Fibroblast of upper back skin (primary cell): ENCODE data around the gene MMRN2.
"Not testable (repeated sequence)": the region's sequence is repeated elsewhere in the genome, so short reads cannot be mapped to it uniquely, and the experiment has no call there.

Experiments
- DNase-seq: peaks from one replicate; pipeline ENCODE4 v3.0.0-alpha.2; 2013

MMRN2 gene, protein sequence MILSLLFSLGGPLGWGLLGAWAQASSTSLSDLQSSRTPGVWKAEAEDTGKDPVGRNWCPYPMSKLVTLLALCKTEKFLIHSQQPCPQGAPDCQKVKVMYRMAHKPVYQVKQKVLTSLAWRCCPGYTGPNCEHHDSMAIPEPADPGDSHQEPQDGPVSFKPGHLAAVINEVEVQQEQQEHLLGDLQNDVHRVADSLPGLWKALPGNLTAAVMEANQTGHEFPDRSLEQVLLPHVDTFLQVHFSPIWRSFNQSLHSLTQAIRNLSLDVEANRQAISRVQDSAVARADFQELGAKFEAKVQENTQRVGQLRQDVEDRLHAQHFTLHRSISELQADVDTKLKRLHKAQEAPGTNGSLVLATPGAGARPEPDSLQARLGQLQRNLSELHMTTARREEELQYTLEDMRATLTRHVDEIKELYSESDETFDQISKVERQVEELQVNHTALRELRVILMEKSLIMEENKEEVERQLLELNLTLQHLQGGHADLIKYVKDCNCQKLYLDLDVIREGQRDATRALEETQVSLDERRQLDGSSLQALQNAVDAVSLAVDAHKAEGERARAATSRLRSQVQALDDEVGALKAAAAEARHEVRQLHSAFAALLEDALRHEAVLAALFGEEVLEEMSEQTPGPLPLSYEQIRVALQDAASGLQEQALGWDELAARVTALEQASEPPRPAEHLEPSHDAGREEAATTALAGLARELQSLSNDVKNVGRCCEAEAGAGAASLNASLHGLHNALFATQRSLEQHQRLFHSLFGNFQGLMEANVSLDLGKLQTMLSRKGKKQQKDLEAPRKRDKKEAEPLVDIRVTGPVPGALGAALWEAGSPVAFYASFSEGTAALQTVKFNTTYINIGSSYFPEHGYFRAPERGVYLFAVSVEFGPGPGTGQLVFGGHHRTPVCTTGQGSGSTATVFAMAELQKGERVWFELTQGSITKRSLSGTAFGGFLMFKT

DNA sequence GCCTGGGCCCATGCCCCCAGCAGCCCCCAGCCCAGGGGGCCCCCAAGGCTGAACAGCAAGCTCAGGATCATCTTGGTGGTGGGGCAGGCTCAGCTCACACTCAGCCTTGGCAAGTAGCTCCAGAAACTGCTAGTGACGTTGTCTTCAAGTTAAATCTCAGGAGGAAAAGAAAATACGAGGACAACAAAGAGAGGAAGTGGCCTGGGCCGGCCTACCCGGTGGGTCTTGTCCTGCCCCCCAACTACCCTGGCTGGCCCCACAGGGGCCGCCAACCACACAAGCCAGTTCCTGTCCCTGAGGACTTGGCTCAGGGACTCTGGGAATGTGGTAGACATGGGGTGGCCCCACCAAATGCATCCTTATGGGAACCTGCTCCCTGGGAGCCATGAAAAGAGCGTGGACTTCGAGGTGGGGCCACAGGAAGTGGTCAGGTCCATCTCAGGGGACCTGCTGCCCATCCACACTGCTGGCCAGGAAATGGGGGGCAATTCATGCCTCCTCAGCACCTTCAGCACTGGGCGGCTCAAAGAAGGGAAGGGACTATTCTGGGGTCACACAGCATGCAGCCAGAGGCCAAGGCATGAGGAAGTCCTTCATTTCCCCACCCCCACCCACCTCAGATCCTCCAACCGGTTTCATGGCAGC lies at the start of gene MMRN2:
MMRN2 (minus strand) TSS at position 145 of the 645 bp plus-strand sequence; CDS start at position 71, 74 bp downstream.
- DNase-seq: no peak

DNA sequence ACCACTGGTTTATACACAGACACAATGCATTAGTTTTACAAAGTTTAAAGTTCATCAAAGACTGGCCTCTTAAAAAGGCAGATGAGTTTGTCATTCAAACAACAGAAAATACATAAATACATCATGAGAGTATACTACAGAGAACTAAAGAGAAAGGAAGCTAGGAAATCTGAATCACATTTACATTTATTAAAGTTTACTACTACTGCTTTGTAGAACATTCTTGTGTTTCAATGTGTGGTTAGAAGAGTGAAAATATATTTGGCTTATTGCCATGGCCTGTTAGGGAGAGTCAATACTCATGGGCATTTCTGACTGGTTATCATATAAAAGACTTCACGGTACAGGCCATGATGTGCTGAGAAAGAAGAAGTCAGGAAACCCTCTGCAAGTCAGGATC lies 49.7 kb upstream of the MMRN2 start:
- DNase-seq: not testable (repeated sequence)

DNA sequence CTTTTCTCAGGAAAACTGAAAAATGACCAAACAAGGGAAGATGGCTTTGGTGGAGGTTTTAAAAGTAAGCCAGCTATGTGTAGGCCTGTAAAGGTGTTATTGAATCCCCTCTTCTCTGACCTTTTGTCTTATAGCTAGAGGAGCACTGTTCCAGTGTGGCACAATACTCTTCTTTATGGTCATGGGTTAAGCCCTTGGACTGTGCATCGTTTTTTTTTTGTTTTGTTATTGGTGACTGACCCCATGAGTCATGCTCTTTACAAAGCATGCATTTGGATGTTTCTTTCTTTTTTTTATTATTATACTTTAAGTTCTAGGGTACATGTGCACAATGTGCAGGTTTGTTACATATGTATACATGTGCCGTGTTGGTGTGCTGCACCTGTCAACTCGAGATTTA lies 43.1 kb upstream of the MMRN2 start:
- DNase-seq: no peak

DNA sequence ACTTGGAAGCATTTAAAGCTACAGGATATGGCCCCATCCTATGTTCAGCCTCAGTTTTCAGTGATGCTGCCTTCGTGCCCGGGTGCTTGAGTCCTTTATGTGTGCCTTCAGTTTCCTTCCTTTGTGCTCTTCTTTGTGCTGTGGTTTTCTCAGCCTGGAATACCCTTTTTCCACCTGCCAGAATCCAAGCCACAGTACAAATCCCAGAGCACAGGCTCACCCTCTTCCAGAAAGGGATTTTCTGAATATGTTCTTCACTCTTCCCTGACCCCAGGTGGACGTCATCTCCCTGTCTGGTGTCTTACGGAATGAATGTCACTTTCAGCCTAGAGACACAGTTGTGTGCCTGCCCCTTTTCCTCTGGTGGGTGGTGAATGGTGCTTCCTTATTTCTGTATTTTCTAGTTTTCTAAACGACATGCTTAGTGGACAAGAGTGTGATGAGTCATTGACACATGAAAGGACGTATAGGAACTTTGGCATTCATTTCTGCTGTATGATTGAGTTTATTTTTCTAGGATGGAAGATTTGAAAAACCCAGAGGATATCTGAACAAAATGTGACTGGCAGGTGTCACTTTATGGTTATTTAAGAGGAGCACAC lies 42.5 kb upstream of the MMRN2 start:
- DNase-seq: not testable (repeated sequence)

DNA sequence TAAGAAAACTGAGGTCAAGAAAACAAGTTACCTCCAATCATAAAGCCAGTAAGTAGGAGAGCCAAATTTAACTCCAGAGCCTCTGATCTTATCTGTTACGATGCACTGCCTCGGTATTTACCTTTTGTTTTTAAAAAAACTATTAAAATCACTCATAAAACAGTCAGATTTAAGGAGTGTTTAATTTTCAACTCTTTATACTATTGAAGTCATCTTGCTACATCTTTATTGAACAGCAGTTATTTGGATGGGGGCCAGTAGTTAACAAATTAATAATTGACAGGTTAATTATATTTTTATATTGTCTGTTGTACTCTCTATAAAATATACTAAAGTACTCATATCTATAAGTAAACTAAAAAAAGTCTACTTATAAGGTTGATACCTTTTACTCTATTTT lies 35.5 kb upstream of the MMRN2 start:
- no peak for DNase-seq

DNA sequence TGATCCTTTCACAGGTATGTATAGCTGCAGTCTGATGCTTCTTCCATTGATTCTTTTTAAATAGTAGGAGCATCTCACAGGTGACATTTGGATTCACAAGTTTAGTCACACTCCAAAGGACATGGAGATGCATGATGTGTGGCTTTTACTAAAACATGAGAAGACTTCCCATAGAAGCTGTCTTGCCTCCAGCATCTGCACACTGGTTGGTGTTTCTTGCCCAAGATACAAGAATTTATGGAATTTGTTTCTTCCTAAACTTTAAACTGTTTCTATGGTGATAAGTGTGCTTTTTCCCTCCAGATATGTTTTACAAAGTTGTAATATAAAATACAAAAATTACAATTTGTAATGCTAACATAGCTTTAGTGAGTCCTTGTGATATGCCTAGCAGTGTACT lies 35.0 kb upstream of the MMRN2 start:
- no peak for DNase-seq

DNA sequence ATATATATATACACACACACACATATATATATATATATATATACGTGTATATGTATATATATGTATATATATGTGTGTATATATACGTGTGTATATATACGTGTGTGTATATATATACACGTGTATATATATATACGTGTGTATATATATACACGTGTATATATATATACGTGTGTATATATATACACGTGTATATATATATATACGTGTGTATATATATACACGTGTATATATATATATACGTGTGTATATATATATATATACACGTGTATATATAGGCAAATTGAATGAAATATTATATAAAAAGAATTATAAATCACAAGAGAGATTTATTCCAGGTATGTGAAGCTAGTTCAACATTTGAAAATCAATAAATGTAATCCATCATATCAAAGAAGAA lies 33.9 kb upstream of the MMRN2 start:
- not testable (repeated sequence) for DNase-seq

DNA sequence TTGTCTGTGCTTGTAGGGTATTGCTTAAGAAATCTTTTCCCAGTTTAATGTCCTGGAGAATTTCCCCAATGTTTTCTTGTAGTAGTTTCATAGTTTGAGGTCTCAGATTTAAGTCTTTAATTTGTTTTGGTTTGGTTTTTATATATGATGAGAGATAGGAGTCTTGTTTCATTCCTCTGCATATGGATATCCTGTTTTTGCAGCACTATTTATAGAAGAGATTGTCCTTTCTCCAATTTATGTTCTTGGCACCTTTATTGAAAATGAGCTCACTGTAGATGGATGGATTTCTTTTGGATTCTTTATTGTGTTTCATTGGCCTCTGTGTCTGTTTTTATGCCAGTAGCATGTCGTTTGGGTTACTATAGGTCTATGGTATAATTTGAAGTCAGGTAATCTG lies 31.1 kb upstream of the MMRN2 start:
- DNase-seq: no peak

DNA sequence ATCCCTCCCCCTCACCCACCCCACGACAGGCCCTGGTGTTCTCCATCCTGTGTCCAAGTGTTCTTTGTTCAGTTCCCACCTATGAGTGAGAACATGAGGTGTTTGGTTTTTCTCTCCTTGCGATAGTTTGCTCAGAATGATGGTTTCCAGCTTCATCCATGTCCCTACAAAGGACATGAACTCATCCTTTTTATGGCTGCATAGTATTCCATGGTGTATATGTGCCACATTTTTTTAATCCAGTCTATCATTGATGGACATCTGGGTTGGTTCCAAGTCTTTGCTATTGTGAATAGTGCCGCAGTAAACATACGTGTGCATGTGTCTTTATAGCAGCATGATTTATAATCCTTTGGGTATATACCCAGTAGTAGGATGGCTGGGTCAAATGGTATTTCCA lies 27.1 kb upstream of the MMRN2 start:
- DNase-seq: not testable (repeated sequence)

DNA sequence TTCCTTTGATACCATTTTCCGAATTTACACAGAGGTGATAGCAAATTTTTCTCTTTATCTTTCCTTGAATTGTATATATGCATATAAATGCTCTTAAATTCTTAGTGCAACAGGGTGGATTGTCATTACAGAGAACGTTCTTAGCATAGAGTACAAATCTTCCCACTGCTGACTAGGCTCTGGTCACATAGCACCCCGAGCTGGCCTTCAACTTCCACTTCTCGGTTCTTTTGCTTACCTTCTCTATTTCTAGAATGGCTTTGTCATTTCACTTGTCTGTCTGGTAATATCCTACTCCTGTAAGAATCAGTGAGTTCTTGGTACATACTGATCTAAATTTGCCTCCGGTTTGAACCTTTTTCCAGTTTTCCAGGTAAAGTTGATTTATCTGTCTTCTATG lies 24.3 kb upstream of the MMRN2 start:
- DNase-seq: no peak

DNA sequence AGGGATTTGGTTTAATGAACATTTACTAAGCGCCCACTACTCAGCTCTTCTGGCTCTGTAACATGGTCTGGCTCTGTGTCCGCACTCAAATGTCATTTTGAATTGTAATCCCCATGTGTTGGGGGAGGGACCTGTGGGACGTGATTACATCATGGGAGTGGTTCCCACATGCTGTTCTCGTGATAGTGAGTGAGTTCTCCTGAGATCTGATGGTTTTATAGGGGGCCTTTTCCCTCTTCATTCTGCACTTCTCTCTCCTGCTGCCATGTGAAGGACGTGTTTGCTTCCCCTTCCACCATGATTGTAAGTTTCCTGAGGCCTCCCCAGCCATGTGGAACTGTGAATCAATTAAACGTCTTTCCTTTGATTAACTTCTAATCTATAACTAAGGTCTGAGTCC lies 23.6 kb upstream of the MMRN2 start:
- DNase-seq: not testable (repeated sequence)

DNA sequence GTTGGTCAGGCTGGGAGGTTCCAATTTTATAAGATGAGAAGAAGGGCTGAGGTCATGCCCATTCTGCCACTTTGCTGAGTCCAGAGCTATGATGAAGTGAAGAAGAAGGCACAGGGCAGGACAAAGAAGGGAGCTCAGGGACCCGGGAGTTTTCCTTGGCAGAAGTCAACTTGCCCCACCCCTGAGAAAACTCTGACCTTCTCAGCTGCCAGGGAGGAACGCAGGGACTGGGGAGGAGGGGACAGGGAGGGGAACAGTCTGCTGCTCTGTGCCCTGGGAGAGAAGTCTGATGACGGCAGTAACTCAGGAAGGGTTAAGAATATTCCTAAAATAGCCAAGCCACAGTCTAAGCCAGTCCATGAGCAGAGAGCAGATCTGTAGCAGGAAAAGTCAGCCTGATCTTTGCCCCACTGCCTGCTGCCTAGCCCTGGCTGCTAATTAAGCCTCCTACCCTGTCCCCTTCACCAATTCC lies 22.6 kb upstream of the MMRN2 start:
- DNase-seq: no peak

DNA sequence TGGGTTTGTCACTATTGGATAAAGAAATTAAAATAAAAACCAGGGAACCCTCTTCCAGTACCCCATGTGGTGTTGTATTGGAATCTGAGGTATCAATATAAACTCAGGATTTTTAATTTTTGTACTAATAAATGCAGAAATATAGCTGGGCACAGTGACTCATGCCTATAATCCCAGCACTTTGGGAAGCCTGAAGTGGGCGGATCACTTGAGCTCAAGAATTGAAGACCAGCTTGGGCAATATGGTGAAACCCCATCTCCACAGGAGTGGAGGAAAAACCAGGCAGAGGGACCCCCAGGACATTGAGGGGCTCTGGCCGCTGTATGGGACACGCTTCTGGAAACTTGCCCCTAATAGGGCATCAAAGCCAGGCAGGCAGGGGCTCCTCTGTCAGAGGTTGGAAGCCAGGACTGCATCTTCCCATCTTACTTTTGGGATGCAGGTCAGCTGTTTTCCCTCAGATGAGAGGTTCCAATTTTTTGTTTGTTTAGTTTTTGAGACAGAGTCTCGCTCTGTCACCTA lies 21.9 kb upstream of the MMRN2 start:
- DNase-seq: no peak

DNA sequence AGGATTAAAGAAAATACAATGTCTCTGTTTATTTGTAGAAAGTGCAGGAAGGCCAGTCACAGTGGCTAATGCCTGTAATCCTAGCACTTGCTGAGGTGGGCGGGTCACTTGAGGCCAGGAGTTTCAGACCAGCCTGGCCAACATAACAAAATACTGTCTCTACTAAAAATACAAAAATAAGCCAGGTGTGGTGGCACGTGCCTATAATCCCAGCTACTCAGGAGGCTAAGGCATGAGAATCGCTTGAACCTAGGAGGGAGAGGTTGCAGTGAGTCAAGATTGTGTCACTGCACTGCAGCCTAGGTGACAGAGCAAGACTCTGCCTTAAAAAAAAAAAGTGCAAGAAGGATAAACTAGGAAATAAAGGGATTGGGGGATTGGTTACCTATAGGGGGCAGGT lies 21.0 kb upstream of the MMRN2 start:
- DNase-seq: not testable (repeated sequence)

DNA sequence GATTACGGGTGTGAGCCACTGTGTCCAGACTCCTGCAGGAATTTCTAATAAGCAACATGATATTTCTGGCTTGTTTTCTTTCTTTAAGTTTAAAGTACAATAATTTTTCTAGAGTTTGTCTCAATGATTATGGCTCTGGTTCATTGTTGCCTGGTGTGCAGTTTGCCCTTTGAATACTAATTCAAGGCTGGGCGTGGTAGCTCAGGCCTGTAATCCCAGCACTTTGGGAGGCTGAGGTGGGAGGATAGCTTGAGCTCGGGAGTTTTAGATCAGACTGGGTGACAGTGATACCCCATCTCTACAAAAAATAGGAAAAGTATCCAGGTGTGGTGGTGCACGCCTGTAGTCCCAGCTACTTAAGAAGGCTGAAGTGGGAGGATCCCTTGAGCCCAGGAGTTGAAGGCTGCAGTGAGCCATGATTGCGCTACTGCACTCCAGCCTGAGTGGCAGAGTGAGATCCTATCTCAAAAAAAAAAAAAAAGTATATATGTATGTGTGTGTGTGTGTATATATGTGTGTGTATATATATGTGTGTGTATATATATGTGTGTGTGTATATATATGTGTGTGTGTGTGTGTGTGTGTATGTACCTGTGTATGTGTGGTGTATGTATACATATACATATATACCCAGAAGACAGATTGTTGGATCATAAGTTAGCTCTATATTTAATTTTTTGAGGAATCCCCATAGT lies 19.1 kb upstream of the MMRN2 start:
- DNase-seq: no peak

DNA sequence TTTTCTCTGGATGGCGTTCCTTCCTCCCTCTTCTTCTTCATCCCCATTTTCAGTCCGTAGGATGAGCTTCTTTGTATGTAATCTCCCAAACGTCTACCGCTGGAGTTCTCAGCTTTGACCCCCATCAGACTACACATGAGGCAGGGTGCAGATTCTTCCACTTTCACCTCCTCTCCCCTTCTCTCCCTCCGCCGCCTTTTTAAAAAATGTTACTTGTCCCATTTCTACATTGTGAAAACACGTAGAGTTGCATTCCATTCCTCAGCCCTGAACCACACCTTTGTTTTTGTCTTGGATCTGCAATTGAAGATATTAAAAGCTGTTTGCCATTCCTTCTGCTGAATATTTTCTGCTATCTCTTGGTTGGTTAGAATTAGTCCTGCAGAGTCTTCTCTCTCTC lies 17.1 kb upstream of the MMRN2 start:
- DNase-seq: no peak

DNA sequence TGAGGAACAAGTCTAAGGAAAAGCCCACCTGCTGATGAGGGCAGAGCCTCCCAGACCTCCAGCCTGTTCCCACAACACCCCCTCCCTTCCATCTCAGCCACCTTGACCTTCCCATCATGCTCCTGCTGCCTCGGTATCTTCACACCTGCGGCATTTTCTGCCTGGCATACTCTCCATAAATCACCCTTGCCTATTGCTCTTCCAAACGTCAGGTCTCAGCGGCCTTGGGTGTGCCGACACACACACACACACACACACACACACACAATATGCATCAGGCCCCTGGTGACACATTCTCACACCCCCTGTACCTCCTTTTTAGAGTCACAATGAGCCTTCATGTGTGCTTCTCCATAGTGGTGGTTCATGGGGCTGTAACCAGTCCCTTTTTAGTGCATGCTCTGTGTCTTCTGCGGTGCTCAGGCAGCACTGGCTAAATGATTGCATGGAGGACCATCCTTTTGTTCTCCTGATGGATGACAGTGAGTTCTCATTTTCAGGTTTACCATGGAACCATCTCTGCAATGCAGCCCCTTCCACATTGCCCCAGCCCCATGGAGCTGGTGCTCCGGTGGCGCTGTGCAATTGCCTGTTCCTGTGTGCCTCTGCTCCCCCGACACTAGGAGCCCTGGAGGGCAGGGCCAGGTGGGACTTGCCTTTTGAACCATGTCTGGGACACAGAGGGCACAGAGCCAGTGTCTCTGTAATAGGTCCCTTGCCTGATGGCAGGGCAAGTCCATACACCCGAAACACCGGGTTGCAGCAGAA lies 15.4 kb upstream of the MMRN2 start:
- no peak for DNase-seq

DNA sequence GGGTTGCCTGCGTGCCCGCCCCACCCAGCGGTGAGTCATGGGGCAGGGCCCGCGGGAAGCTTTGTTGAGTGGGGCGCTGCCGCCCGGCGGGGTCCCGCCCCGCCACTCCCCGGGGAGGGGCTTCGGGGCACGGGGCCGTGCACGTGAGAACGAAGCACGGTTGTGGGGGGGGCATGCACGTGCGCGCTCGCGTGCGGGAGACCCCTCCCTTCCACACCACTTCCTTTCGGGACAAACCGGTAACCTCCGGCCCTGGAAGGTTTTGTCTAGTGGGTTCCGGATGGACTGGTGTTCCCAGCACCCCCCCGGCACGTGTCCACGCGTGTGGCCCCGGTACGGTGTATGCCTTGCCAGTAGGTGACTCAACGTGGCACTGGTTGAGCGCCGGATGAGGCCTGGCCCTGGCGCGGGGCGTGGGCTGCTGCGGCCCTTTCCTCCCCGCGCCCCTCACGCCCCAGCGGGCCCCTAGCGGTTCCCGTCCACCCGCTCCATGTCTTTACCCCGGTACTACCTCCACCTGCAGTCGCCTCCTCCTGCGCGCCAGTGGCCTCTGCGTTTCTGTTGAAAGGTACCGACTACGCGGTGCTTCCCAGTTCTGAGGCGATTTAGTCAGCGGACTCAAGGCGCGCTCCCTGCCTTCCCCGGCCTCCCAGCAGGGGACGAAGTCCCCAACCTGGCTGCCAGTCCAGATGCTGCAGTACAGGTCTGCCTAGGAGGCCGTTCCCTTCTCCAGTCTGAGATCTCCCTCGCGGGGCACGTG lies 14.0 kb upstream of the MMRN2 start:
- DNase-seq: peak; percentile 77

DNA sequence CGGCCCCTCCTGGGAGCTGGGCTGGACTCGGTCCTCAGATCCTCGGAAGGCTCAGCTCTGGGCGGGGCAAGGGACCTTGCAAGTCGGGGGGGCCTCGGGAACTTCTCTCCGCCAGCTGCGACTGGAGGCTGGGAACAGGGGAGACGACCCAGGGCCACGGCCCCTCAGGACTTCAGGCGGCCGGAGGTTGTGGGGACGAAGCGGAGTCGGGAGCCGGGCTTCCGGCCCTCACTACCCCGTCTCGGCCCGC lies 13.5 kb upstream of the MMRN2 start:
- no peak for DNase-seq

DNA sequence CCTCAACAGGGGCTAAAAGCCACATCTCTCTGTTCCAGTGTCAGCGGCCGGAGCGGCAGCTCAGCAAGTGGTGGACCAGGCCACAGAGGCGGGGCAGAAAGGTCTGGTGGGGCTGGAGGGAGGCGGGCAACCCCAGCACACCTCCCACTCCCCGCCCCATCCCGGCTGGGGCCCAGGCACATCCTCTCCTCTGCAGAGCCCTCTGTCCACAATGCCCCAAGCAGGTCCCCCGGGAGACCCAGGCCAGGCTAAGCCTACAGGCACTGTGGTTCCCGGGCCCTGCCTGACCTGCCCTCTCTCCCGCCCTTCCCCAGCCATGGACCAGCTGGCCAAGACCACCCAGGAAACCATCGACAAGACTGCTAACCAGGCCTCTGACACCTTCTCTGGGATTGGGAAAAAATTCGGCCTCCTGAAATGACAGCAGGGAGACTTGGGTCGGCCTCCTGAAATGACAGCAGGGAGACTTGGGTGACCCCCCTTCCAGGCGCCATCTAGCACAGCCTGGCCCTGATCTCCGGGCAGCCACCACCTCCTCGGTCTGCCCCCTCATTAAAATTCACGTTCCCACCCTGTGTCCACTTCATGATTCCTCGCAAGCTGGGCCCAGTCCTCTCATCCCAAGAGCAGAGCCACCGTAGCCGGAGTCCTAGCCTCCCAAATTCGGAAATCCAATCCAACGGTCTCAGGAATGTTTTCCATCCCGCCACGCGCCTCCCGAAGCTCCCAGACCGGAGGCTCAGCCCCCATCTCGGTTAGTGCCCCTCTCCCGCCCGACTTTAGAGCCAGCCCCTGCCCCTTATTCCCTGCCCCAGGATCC lies 13.0 kb upstream of the MMRN2 start:
- no peak for DNase-seq
